LNCaP clone FGC (cell line): ENCODE results near the gene CDK6.

Source experiments
- DNase-seq: peaks from one replicate; pipeline ENCODE4 v3.0.0-alpha.2; 2011; ENCODE audit warnings: low read depth
- H3K4me3 ChIP-seq: 2 replicates; pipeline ENCODE4 v1.5.1; 2011; ENCODE audit warnings: mild to moderate bottlenecking, low read depth, low read length, control low read depth
- TF ChIP-seq, protein P1 (sequence below): IDR thresholded peaks from 2 replicates; pipeline ENCODE4 v1.5.1; 2012; ENCODE audit warnings: mild to moderate bottlenecking; ENCODE audit not compliant: control insufficient read depth, insufficient read depth; ENCODE audit errors: extremely low read depth

CDK6 gene

DNA sequence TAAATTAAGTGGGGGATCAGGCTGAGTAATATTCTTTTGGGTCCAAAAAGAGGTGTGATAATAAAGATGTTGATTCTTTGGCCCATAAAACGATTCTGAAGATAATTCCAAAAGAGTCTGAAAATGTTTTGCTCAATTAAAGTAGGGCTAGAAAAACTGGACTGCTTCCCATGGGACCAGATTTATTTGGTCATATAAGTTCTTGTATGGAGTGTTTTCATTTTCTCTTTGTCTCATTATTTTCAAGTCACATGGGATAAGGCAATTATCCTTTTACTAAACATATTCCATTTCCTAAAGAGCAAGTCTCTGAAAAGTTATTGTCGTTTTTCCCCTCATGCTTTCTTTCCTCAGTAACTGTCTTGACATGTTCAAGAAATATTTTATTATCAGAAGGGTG lies 41.5 kb downstream of the CDK6 start:
- DNase-seq: no peak
- no peak overlapping the region for H3K4me3 ChIP-seq
- TF ChIP-seq, protein P1, sequence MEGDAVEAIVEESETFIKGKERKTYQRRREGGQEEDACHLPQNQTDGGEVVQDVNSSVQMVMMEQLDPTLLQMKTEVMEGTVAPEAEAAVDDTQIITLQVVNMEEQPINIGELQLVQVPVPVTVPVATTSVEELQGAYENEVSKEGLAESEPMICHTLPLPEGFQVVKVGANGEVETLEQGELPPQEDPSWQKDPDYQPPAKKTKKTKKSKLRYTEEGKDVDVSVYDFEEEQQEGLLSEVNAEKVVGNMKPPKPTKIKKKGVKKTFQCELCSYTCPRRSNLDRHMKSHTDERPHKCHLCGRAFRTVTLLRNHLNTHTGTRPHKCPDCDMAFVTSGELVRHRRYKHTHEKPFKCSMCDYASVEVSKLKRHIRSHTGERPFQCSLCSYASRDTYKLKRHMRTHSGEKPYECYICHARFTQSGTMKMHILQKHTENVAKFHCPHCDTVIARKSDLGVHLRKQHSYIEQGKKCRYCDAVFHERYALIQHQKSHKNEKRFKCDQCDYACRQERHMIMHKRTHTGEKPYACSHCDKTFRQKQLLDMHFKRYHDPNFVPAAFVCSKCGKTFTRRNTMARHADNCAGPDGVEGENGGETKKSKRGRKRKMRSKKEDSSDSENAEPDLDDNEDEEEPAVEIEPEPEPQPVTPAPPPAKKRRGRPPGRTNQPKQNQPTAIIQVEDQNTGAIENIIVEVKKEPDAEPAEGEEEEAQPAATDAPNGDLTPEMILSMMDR: no peak

DNA sequence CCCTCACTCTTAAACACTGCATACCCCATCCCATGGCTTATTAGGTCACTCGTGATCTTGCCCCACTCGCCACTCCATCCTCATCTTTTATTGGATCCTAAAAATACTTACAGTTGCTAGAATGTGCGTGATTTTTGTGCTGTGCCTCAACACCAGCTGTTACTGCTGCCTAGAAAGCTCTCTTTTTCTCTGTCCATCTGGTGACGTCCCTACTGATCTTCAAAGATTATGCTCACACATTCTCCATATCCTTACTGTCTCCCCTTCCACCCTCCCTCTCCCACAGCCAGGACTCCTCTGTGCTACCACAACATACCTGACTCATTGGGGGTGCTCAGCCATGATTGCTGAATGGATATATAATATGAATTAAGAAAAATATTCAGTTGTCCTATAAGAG lies 42.0 kb downstream of the CDK6 start:
- H3K4me3 ChIP-seq: no peak overlapping the region
- no peak for DNase-seq
- TF ChIP-seq, protein P1: no peak

DNA sequence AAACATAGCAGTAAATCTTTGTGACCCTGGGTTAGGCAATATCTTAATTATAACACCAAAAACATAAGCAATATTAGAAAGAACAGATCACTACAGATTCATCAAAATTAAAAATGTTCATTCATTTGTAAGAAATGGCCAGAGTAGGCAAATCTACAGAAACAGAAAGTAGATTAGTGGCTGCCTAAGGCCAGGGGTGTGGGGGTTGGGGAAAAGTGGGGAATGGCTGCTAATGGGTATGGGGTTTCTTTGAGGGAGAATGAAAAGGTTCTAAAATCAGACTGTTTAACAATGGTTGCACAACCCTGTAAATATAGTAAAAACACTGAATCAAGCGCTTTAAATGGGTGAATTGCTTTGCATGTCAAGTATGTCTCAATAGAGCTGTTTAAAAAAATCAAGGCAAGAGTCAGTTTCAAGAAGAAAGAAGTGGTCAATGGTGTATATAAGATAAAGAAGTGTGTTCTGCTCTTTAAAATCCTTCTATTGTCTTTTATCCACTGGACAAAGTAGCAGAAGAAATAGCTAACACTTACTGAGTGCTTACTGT lies 42.6 kb downstream of the CDK6 start:
- no peak overlapping the region for H3K4me3 ChIP-seq
- TF ChIP-seq, protein P1: no peak
- DNase-seq: no peak

GRCh38 chr7:92790992-92791391 lies 45.4 kb downstream of the CDK6 start:
- H3K4me3 ChIP-seq: no peak overlapping the region
- TF ChIP-seq, protein P1: no peak
- DNase-seq: no peak

GRCh38 chr7:92788559-92789183 lies 47.7 kb downstream of the CDK6 start:
- no peak for DNase-seq
- TF ChIP-seq, protein P1: no peak
- no peak overlapping the region for H3K4me3 ChIP-seq

GRCh38 chr7:92785923-92786322 lies 50.5 kb downstream of the CDK6 start:
- no peak overlapping the region for H3K4me3 ChIP-seq
- TF ChIP-seq, protein P1: no peak
- DNase-seq: no peak

DNA sequence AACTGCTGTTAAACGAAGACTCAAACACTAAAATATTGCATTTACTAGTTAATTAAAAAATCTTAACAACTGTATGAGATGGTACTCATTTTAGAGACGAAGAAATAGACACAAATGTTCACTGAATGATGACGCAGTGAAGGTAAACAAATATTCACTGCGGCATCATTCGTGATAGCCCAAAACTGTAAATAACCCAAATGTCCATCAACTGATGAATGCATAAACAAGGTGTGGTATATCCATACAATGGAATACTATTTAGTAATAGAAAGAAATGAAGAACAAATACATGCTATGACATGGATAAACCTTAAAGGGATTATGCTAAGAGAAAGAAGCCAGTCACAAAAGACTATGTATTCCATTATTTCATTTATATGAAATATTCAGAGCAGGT lies 51.4 kb downstream of the CDK6 start:
- DNase-seq: no peak
- H3K4me3 ChIP-seq: no peak overlapping the region
- TF ChIP-seq, protein P1: no peak
